NCI-H748 treated with DMSO at 0.1 percent for 48 hours (cell line): ENCODE data around the gene CCDC3.
"Not testable (repeated sequence)": the region's sequence is repeated elsewhere in the genome, so short reads cannot be mapped to it uniquely, and the experiment has no call there.

Source experiments
- DNase-seq: peaks from one replicate; lab custom pipeline; 2025; lab: John Stamatoyannopoulos, UW

Gene CCDC3

DNA sequence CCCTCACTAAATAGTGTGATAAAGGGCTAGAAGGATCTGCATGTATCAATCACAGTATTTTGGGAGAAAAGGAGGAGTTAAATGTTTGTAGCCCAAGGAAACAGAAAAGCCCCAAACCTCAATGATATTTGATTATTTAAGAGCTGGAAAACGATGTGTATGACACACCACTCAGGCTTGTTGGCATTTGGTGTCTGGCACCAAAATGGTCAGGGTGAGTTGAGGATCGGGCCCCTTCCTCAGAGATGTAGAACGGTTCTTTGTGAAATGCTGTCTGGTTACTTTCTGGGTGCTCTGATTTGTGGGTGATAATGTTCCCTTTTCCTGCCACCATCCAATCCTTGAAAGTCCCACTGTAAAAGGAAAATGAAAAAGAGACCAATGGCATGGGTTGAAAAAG lies 113.7 kb downstream of the CCDC3 start:
- no peak for DNase-seq

DNA sequence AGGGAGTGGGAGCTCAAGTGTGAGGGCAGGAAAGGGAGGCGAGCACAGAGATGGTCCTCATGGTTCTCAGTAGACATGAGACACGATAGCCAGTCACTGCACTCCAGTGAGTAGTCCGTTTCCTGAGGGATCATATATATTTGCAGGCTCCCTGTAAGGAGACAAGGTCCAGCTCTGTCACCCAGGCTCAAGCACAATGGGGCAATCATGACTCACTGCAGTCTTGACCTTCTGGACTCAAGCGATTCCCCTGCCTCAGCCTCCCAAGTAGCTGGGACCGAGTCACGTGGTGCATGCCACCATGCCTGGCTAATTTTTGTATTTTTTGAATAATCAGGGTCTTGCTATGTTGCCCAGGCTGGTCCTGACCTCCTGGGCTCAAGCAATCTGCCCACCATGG lies 116.7 kb downstream of the CCDC3 start:
- DNase-seq: no peak

DNA sequence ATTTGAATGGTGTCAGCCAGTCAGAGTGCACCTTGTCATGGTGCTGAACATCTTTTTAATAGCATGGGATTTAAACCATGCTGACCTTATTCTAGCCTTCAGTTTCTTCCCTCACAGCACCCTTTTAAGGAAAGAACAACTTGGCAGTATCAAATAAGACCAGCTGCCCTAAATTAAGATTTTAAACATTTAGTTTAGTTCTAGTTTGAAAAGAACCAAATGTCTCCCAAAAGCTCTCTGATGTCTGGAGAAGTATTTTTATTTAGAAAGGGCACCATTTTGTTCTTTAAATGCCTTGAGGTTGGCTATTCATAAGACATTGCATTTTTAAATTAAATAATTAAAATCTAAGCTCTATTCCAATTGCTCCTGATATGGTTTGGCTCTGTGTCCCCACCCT lies 121.1 kb downstream of the CCDC3 start:
- DNase-seq: no peak

DNA sequence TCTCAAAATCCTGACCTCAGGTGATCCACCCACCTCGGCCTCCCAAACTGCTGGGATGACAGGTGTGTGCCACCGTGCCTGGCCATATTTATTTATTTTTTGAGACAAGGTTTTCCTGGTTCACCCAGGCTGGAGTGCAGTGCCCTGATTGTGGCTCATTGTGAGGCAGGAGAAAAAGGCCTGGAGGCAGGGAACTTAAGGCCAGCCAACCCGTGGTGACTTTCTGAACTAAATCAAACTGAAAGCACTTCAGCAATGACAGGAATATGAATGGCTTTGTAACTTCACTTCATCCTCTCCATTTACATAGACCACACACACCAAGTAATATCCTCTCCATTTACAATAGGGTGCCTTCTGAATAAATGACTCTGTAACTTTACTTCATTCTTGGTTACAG lies 124.4 kb downstream of the CCDC3 start:
- no peak for DNase-seq

DNA sequence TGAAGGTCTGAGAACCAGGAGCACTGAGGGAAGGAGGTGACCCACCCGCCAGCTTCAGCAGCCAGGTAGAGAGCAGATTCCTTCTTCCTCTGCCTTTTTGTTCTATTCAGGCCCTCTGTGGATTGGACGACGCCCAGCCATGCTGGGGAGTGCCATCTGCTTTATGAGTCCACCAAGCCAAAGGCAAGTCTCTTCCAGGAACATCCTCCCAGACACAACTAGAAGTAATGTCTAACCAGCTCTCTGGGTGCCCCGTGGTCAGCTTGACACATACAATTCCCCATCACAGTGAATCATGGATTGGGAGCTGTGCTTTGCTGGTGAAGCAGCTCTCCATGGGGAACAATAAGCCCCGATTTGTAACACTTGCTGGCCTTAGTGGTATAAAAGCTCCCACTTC lies 125.2 kb downstream of the CCDC3 start:
- no peak for DNase-seq

DNA sequence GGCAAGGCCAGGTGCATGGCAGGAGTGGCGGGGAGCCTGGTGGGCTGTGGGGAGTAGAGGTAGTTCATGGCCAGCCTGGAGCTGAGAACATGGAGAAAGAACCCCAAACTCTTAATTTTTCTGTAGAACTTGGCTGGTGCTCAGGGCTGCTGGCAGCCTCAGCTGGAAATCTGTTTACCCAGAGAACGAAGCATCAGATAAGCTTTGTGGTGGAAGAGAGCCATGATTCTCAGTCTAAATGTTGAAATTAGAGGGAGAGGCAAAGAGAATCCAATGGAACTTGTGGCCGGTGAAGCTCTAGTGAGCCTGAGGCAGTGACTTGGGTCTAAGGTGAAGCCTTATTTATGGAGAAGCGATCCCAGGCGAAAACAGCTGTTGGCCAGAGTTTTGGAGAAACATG lies 126.4 kb downstream of the CCDC3 start:
- DNase-seq: no peak

DNA sequence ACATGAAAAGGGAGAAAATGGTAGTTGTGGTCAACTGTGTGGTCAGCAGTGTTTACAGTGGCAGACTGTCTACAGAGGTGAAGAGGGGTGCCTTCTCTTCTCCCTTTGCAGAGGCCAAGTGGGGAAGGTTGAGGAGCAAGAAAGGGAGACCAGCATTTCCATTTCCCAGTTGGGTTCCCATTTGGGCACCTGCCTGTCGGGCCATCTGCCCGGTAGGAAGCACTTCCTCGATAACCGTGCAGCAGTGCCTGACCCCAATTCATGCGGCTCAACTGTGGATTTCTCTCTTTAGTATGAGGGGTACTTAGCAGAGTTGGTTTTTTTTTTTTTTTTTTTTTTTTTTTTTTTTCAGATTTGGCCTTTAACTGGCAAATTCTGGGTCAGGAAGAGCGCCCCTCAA lies 127.0 kb downstream of the CCDC3 start:
- no peak for DNase-seq

DNA sequence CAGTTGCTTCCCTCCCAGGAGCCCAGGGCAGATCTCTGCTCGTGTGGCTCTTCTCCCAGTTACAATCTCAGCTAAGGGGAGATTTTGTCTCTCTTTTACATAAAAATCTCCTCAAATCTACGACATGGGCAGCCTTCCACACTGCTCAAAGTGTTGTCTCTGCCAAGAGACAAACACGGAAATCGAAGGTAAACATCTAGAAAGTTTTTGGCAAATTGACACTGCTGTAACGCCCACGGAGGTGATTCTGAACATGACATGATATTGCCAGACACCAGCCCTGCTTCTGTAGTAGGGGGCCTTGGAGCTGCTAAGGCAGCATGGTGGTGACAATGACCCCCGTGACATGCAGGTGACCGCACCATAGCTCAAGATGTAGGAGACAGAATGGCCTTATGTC lies 128.3 kb downstream of the CCDC3 start:
- DNase-seq: no peak

DNA sequence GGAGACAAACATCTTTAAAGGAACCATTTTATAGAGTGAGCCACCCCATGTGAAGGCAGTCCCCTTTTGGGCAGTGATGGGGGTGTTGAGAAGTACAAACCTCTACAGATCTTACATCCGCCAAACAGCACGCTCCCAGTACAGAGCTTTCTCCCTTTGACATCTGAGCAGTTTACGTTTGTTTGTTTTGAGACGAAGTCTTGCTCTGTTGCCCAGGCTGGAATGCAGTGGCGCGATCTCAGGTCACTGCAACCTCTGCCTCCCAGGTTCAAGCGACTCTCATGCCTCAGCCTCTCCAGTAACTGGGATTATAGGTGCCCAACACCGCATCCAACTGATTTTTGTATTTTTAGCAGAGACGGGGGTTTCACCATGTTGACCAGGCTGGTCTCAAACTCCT lies 128.9 kb downstream of the CCDC3 start:
- DNase-seq: no peak

DNA sequence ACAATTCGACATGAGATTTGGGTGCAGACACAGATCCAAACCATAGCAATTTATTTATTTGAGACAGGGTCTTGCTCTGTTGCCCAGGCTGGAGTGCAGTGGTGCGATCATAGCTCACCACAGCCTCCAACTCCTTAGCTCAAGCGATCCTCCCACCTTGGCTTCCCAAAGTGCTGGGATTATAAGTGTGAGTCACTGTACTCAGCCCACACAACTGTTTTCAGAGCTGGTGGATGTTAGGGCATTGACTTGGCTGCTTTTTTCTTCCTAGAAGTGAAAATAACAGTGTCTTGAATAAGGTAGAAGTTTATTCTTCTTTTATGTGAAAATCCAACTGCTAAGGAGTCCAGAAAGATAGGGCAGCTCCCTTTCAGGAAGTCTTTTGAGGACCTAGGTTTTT lies 132.1 kb downstream of the CCDC3 start:
- DNase-seq: no peak

DNA sequence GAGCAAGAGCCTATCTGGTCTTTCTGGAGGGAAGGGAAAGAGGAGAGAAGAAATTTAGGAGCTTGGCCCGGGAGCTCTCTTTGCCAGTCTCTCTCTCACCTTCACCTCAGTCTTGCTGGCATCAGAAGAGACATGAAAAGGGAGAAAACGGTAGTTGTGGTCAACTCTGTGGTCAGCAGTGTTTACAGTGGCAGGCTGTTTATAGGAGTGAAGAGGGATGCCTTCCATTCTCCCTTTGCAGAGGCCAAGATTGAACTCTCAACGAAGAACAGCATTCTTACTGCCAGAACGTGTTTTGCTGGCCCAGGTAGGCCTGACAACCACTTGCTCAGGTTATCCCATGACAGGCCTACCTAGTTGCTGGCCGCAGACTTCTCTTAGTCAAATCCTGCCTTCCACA lies 133.3 kb downstream of the CCDC3 start:
- DNase-seq: no peak

DNA sequence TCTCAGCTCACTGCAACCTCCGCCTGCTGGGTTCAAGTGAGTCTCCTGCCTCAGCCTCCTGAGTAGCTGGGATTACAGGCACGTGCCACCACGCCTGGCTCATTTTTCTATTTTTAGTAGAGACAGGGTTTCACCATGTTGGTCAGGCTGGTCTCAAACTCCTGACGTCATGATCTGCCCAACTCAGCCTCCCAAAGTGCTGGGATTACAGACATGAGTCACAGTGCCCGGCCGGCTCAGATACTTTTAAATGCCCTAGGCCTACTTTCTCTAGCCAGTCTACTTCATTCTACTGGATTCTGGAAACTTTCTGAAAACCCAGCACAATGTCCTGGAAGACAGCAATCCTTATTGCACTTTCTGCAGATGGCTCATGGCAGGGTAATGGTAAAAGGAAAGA lies 136.0 kb downstream of the CCDC3 start:
- DNase-seq: not testable (repeated sequence)

DNA sequence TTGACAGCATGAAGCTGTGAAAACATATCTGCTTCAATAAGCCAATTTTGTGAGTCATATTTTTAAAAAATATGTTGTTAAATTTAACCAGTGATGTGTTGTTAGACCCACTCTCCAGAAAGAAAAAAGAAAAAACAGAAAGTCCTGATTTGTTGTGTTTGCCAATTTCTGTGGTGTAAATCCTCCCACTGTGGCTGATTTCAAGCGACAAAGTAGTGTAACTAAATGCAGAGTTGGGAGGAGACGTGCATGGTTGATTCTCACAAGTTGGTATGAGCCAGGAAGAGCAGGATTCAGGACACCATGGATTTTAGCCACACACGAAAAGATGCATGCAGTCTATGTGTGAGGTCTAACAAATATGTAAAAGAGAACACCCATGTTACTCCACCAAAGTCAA lies 139.1 kb downstream of the CCDC3 start:
- DNase-seq: no peak

DNA sequence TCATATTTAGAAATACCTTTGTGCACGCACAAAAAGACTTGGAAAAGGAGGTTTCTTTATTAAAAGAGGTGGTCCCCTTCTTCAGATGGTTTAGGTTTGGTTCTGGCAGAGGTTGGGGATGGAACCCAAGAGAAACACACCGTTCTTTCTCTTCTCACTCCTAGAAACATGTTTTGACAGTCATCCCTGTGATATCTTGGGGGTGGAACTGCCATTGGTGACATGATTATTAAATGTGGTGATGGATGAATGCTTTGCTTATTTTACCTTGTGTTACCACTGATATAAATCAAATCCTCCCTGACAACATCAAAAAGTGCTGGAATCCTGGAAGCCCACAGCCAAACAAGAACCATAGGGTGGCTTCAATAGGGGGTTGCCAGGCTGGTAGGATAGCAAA lies 146.5 kb downstream of the CCDC3 start:
- DNase-seq: no peak

DNA sequence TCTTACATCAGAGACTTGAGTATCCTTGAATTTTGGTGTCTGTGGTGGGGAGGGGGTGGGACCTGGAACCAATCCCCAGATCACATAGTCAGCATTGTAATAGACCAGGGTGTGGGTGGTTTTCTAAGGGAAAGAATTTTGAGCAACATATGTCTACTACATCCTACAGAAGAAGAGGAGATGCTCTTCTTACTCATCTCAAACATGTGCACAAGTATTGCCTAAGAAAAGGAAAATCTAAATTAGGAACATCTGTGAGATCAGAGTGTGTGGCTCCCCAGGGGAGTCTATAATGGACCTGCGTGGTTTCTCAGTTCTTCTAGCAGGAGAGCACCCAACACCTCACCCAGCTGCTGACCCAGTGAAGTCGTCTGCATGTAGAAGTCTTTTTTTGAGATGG lies 148.8 kb downstream of the CCDC3 start:
- DNase-seq: no peak

DNA sequence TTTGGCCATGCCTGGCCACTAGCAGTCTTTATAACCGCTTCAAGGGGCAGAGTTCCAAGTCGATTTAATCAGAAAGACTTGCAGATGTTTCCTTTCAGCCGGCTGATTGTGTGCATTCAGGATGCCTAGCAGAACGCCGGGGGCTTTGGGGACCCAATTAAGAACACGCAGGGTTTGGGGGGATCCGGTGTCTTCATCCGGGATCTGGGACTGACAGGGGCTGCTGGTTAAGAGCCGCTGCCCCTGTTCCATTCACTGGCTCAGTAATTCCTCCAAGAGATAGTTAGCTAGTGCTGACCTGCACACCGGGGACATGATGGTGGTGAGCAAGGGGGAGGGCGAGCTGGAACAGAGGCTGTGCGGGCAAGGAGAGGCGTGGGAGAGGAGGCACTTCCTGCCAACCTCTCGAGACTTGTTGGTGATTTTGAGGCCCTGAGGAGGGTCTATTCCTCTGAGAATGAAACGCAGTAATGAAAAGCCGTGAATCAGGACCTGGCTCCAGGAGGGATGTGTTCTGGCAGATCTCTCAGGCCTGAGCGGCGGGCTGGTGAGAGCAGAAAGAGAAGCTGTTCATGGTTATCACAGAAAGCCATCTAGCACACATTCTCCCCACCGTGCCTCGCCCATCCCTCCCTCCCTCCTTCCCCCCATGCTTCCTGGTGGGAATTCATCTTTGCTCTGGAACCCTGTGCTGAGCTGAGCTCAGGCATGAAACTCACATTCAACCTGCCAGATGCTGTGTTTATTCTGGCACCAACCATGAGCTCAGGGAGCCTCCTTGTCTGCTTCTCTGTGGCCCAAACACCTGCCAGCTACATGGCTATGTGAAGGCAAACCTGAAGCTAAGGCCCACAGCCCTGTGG lies 152.0 kb downstream of the CCDC3 start:
- no peak for DNase-seq

DNA sequence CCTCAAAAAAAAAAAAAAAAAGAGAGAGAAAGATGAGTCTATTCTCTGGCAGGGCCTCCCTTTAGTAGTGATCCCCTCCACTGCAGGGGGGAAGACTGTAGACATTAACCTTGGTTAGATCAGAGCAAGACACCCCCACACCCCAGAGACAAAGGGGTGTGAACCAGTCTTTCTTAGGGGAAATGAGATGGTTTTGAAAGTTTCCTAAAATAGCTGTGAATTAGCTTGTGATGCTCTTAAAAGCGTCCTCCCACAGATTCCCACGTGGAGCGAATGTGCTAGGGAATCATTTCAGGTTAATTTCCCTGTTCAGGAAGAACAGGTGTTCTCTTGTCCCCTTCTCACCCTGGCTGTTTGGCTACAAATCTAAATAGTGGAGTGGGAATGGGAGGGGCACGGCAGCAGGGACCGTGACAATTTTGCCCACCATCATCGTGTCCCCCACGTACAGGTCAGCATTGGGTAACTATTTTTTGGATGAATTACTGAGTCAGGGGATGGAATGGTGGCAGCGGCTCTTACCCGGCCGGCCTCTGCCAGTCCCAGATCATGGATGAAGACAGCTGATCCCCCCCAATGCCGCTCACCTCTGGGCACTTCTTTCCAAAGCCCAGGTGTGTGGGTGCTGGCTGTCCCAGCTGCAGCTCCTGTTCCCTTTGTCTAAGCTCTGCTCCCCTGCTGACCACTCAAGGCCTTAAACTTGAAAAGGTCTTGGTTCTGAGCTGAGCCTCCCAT lies 152.9 kb downstream of the CCDC3 start:
- no peak for DNase-seq

DNA sequence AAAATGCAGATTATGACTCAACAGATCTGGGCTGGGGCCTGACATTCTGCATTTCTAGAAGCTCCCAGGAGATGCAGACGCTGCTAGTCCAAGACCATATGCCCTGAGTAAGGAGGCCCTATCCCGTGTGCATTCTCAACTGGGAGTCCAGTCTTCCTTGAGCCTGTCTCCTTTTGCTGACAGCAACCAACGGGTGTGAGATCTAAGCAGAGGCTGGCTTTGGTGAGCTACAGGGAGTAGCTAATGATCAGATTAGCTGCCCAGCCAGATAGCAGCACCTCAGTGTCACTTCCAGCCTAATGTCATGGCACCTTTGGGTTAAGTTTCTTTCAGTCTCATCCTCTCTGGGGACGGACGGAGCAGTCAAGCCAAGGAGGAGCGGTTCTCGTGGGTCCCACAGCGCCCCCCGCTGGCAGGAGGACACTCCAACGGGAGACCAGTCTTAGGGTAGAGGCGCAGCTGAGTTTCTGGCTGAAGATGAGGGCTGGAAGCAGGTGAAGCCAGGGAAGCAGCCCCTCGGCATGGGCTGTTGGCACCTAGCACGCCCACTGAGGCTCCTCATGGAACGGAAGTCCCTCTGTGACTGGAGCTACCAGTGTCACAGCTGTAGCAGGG lies 154.0 kb downstream of the CCDC3 start:
- no peak for DNase-seq

DNA sequence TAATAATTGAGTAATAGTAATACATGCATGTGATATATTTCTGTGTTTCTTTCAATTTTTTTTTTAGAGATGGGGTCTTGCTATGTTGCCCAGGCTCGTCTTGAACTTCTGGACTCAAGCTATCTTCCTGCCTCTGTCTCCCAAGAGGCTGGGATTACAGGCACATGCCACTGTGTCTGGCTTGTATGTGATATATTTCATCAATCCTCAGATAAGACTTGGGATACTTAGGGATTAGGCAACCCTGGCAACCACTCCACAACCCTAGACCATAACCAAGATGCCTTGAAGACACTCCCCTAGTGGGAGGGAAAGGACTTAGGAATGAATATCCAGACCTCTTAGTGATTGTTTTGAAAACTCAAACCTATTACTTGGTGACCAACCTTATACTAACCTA lies 154.8 kb downstream of the CCDC3 start:
- no peak for DNase-seq
